IMR-90 (cell line): ENCODE data around the gene TSPAN31. TPM values are rescaled to one million over a fixed set of nuclear protein-coding genes. Genes with fewer than 3 reads are reported as not detected.

Experiments
- ATAC-seq: fragments of 200-7000 bp; cut with Tn5 transposase; 2 replicates; pipeline ENCODE4 v1.9.1; 2020; ENCODE audit warnings: low read depth, mild to moderate bottlenecking, moderate library complexity
- BruUV-seq: library from RNA; stranded (reverse); fragments of 400-500 nt; replicated peaks from 2 replicates; lab custom pipeline; 2021; lab: Mats Ljungman, UMichigan
- CTCF ChIA-PET: fragments of 300-600 bp; formaldehyde crosslinking; extraction: SDS; loops from one replicate; lab custom pipeline; 2021; ENCODE audit warnings: antibody characterized with exemption; lab: Yijun Ruan, JAX
- POLR2A ChIA-PET: fragments of 300-600 bp; sonication (Branson Sonifier 250); formaldehyde crosslinking; loops from one replicate; lab custom pipeline; 2022; ENCODE audit warnings: antibody characterized with exemption; ENCODE audit not compliant: unreplicated experiment; lab: Charles Lee
- DNase-seq: peaks from one replicate; pipeline ENCODE4 v3.0.0; 2013
- H2AFZ ChIP-seq: replicated peaks from 2 replicates; pipeline ENCODE3; 2013; ENCODE audit warnings: low read length, mild to moderate bottlenecking; ENCODE audit not compliant: poor library complexity
- H2AK5ac ChIP-seq: 2 replicates; pipeline ENCODE4 v1.6.1; 2013; ENCODE audit warnings: low read depth, low read length, inconsistent platforms
- H2AK9ac ChIP-seq: replicated peaks from 2 replicates; pipeline ENCODE3; 2013; ENCODE audit warnings: mild to moderate bottlenecking, low read depth, low read length, moderate library complexity; ENCODE audit not compliant: poor library complexity
- H2BK120ac ChIP-seq: 2 replicates; pipeline ENCODE4 v1.6.1; 2013; ENCODE audit warnings: low read depth, low read length, inconsistent platforms
- H2BK15ac ChIP-seq: 3 replicates; pipeline ENCODE4 v1.6.1; 2013; ENCODE audit warnings: low read depth, low read length, inconsistent platforms
- H2BK20ac ChIP-seq: 2 replicates; pipeline ENCODE4 v1.6.1; 2013; ENCODE audit warnings: low read depth, mild to moderate bottlenecking, inconsistent platforms, low read length, moderate library complexity
- H2BK5ac ChIP-seq: 2 replicates; pipeline ENCODE4 v1.6.1; 2013; ENCODE audit warnings: mild to moderate bottlenecking, low read depth, low read length, inconsistent platforms; ENCODE audit not compliant: poor library complexity, severe bottlenecking
- H3K14ac ChIP-seq: replicated peaks from 2 replicates; pipeline ENCODE4 v1.6.1; 2013; ENCODE audit warnings: low read depth, low read length, inconsistent platforms
- H3K18ac ChIP-seq: 2 replicates; pipeline ENCODE4 v1.6.1; 2013; ENCODE audit warnings: low read depth, low read length, control low read depth
- H3K23ac ChIP-seq: 2 replicates; pipeline ENCODE4 v1.6.1; 2013; ENCODE audit warnings: low read depth, low read length, inconsistent platforms
- H3K27ac ChIP-seq: 2 replicates; pipeline ENCODE4 v1.5.1; 2013; ENCODE audit warnings: mild to moderate bottlenecking, control low read depth, low read length; ENCODE audit not compliant: insufficient read depth
- H3K27me3 ChIP-seq: 2 replicates; pipeline ENCODE4 v1.6.1; 2013; ENCODE audit warnings: low read length; ENCODE audit not compliant: control insufficient read depth, insufficient read depth
- H3K36me3 ChIP-seq: 2 replicates; pipeline ENCODE4 v1.6.1; 2013; ENCODE audit warnings: low read length, mixed read lengths; ENCODE audit not compliant: control insufficient read depth, insufficient read depth
- H3K4ac ChIP-seq: 2 replicates; pipeline ENCODE4 v1.6.1; 2013; ENCODE audit warnings: low read depth, low read length, inconsistent platforms
- H3K4me1 ChIP-seq: 2 replicates; pipeline ENCODE4 v1.6.1; 2013; ENCODE audit warnings: low read length, mixed read lengths; ENCODE audit not compliant: control insufficient read depth, insufficient read depth
- H3K4me2 ChIP-seq: 2 replicates; pipeline ENCODE4 v1.6.1; 2013; ENCODE audit warnings: low read depth, mild to moderate bottlenecking, control low read depth, low read length, moderate library complexity
- H3K4me3 ChIP-seq: 2 replicates; pipeline ENCODE4 v1.5.1; 2013; ENCODE audit warnings: low read depth, mild to moderate bottlenecking, control low read depth, low read length, moderate library complexity; ENCODE audit not compliant: insufficient read depth
- H3K56ac ChIP-seq: 2 replicates; pipeline ENCODE4 v1.6.1; 2013; ENCODE audit warnings: low read length, inconsistent platforms; ENCODE audit not compliant: insufficient read depth; ENCODE audit errors: extremely low read depth
- H3K79me1 ChIP-seq, 2 experiments: 2 replicates each; pipeline ENCODE4 v1.6.1; 2013; ENCODE audit warnings: low read length in 2 of 2, inconsistent platforms in 1 of 2, low read depth in 1 of 2
- H3K9ac ChIP-seq: 2 replicates; pipeline ENCODE4 v1.6.1; 2013; ENCODE audit warnings: low read depth, low read length, control low read depth
- H3K9me1 ChIP-seq: 2 replicates; pipeline ENCODE4 v1.6.1; 2013; ENCODE audit warnings: low read length, inconsistent platforms; ENCODE audit not compliant: insufficient read depth
- H3K9me3 ChIP-seq: 2 replicates; pipeline ENCODE4 v1.6.1; 2013; ENCODE audit warnings: low read length; ENCODE audit not compliant: control insufficient read depth, insufficient read depth
- H4K20me1 ChIP-seq: 2 replicates; pipeline ENCODE4 v1.6.1; 2013; ENCODE audit warnings: low read length, inconsistent platforms; ENCODE audit not compliant: insufficient read depth
- H4K5ac ChIP-seq: 2 replicates; pipeline ENCODE4 v1.6.1; 2013; ENCODE audit warnings: mild to moderate bottlenecking, low read depth, low read length, control low read depth
- H4K8ac ChIP-seq, 2 experiments: 2 replicates each; pipeline ENCODE4 v1.6.1; 2013; ENCODE audit warnings: low read depth in 2 of 2, low read length in 2 of 2, control low read depth in 1 of 2, inconsistent platforms in 1 of 2
- H4K91ac ChIP-seq: 2 replicates; pipeline ENCODE4 v1.6.1; 2013; ENCODE audit warnings: low read depth, low read length, inconsistent platforms; ENCODE audit not compliant: insufficient read depth
- BHLHE40 ChIP-seq: fragments of 150-350 bp; IDR thresholded peaks from 2 replicates; pipeline ENCODE4 v1.6.1; 2016; ENCODE audit warnings: mild to moderate bottlenecking, low read depth, low read length
- CEBPB ChIP-seq: IDR thresholded peaks from 2 replicates; pipeline ENCODE4 v1.6.1; 2012; ENCODE audit warnings: low read depth, low read length, improper control_type of control experiment
- CHD1 ChIP-seq: IDR thresholded peaks from 2 replicates; pipeline ENCODE4 v1.6.1; 2012; ENCODE audit warnings: low read depth, low read length, improper control_type of control experiment
- CTCF ChIP-seq: conservative IDR thresholded peaks from 2 replicates; pipeline ENCODE4 v1.5.1; 2012; ENCODE audit warnings: mild to moderate bottlenecking, low read depth, low read length, improper control_type of control experiment
- ELK1 ChIP-seq: fragments of 150-350 bp; IDR thresholded peaks from 2 replicates; pipeline ENCODE4 v1.6.1; 2016; ENCODE audit warnings: low read depth, mild to moderate bottlenecking, low read length, moderate library complexity, borderline replicate concordance
- FOS ChIP-seq: fragments of 150-350 bp; IDR thresholded peaks from 2 replicates; pipeline ENCODE4 v1.6.1; 2016; ENCODE audit warnings: low read depth, low read length
- MAFK ChIP-seq: IDR thresholded peaks from 2 replicates; pipeline ENCODE4 v1.6.1; 2012; ENCODE audit warnings: low read depth, low read length, improper control_type of control experiment
- MAZ ChIP-seq: IDR thresholded peaks from 2 replicates; pipeline ENCODE4 v1.6.1; 2012; ENCODE audit warnings: low read depth, mild to moderate bottlenecking, low read length, improper control_type of control experiment, moderate library complexity, borderline replicate concordance
- MXI1 ChIP-seq: IDR thresholded peaks from 2 replicates; pipeline ENCODE4 v1.6.1; 2012; ENCODE audit warnings: low read depth, mild to moderate bottlenecking, low read length, moderate library complexity, borderline replicate concordance
- NFE2L2 ChIP-seq: fragments of 150-350 bp; IDR thresholded peaks from 2 replicates; pipeline ENCODE4 v1.6.1; 2016; ENCODE audit warnings: low read depth, mild to moderate bottlenecking, low read length
- POLR2A ChIP-seq: IDR thresholded peaks from 2 replicates; pipeline ENCODE4 v1.6.1; 2012; ENCODE audit warnings: mild to moderate bottlenecking, low read depth, low read length
- RAD21 ChIP-seq: IDR thresholded peaks from 2 replicates; pipeline ENCODE4 v1.6.1; 2012; ENCODE audit warnings: low read length, improper control_type of control experiment
- RCOR1 ChIP-seq: IDR thresholded peaks from 2 replicates; pipeline ENCODE4 v1.6.1; 2012; ENCODE audit warnings: mild to moderate bottlenecking, low read length, improper control_type of control experiment; ENCODE audit not compliant: insufficient replicate concordance
- RFX5 ChIP-seq: IDR thresholded peaks from 2 replicates; pipeline ENCODE4 v1.8.0; 2012; ENCODE audit warnings: low read depth, mild to moderate bottlenecking, low read length, moderate library complexity
- SMC3 ChIP-seq: fragments of 150-350 bp; IDR thresholded peaks from 2 replicates; pipeline ENCODE4 v1.6.1; 2016; ENCODE audit warnings: low read depth, mild to moderate bottlenecking, antibody characterized with exemption, low read length, moderate library complexity
- USF2 ChIP-seq: fragments of 150-350 bp; IDR thresholded peaks from 2 replicates; pipeline ENCODE4 v1.6.1; 2017; ENCODE audit warnings: mild to moderate bottlenecking, antibody characterized with exemption, low read length, low read depth
- WGBS, 2 experiments: methylation state at CpG; one replicate each; pipeline versions ENCODE4 v1.1.5 to v1.1.7; 2013; ENCODE audit warnings: missing lambda C conversion rate in 2 of 2; ENCODE audit not compliant: insufficient read length in 1 of 2; ENCODE audit errors: extremely low coverage in 2 of 2; 5-methylcytosine and 5-hydroxymethylcytosine counted together
- dilution Hi-C: fragments of 300-500 bp; cut with HindIII; formaldehyde crosslinking; loops from one replicate; pipeline ENCODE4 v1.14.3; 2018; ENCODE audit warnings: low sequenced_read_pairs; ENCODE audit not compliant: unreplicated experiment
- in situ Hi-C: fragments of 300-500 bp; cut with MboI; formaldehyde crosslinking; loops from 3 replicates; pipeline ENCODE4 v1.14.3; 2019; ENCODE audit warnings: low sequenced_read_pairs, inconsistent platforms, mixed read lengths
- intact Hi-C: fragments of 100-400 bp; cut with micrococcal nuclease; formaldehyde crosslinking; loops from 2 replicates; pipeline ENCODE4 v1.10.0; 2022
- polyA plus RNA-seq, 3 experiments: library from polyadenylated mRNA; depleted of rRNA; stranded (reverse); fragments of >200 nt; gene quantifications; 2 replicates each; pipeline ENCODE4 v1.2.3, GENCODE V29; 2012; ENCODE audit warnings: low replicate concordance in 1 of 3
- total RNA-seq: library from RNA; depleted of rRNA; stranded (reverse); fragments of >200 nt; gene quantifications from 2 replicates; pipeline ENCODE4 v1.2.3, GENCODE V29; 2012

The TSPAN31 gene
- total and polyA plus RNA-seq, 2 of the 4 experiments (the other 2 are of a cell fraction) = 12.3 to 71.2 TPM

GRCh38 chr12:57761391-57761998 is 16.7 kb downstream of the TSPAN31 start:
- ATAC-seq (no peak), DNase-seq (no peak)
- in situ Hi-C loops (no loop called here), dilution Hi-C loops (no loop called here), intact Hi-C loops (no loop called here)
- no peak overlapping the region for H4K8ac ChIP-seq
- no peak overlapping the region for H3K4me3 ChIP-seq
- peaks cover 2% of the 10 kb centered on the region; the same call in 1 of the 2 replicates for H3K9me3 ChIP-seq
- no peaks in the 10 kb centered on the region for H3K79me1 ChIP-seq
- no peak overlapping the region for H3K23ac ChIP-seq
- 0 out of 2 replicates have a peak, but pooled peaks cover 3% of the 10 kb centered on the region for H3K9me1 ChIP-seq
- H2BK120ac ChIP-seq = no peak overlapping the region
- no peak overlapping the region for H4K91ac ChIP-seq
- no peak overlapping the region for H2BK15ac ChIP-seq
- H3K56ac ChIP-seq = no peak overlapping the region
- ChIA-PET CTCF (no interaction called here), POLR2A (no interaction called here)
- no peak overlapping the region for H3K14ac ChIP-seq
- no TSS peak for BruUV-seq
- no peak overlapping the region for H4K5ac ChIP-seq
- no peak overlapping the region for H2AK5ac ChIP-seq
- no peak overlapping the region for H3K9ac ChIP-seq
- H2AK9ac ChIP-seq = no peak overlapping the region
- H3K4me2 ChIP-seq = no peak overlapping the region
- no peaks in the 10 kb centered on the region; the same call in 1 of the 2 replicates for H4K20me1 ChIP-seq
- no peak overlapping the region for H3K27ac ChIP-seq
- H3K27me3 ChIP-seq = peaks cover 36% of the 10 kb centered on the region
- TF ChIP-seq NFE2L2 (no peak), RCOR1 (no peak), CEBPB (no peak), CHD1 (no peak), POLR2A (no peak), MXI1 (no peak), MAFK (no peak; the same call in 1 of the 2 replicates), RFX5 (no peak), MAZ (no peak), USF2 (no peak), CTCF (no peak), ELK1 (no peak), RAD21 (no peak), SMC3 (no peak), BHLHE40 (no peak), FOS (no peak)
- H3K4me1 ChIP-seq = peaks cover 4% of the 10 kb centered on the region; the same call in 1 of the 2 replicates
- no peak overlapping the region for H2BK5ac ChIP-seq
- no peak overlapping the region for H2AFZ ChIP-seq
- H3K18ac ChIP-seq = no peak overlapping the region
- no CpG with 5 or more reads among the region's 4 CpGs for WGBS, 2 experiments
- H3K4ac ChIP-seq = no peak overlapping the region
- no peak overlapping the region for H2BK20ac ChIP-seq
- H3K36me3 ChIP-seq = peaks cover 9% of the 10 kb centered on the region
